IPS-18a (cell line): ENCODE results near the gene UBE2E2.

Experiments used
- H3K27ac ChIP-seq: one replicate; pipeline ENCODE4 v1.5.1; 2013; ENCODE audit warnings: low read length
- H3K27me3 ChIP-seq: one replicate; pipeline ENCODE4 v1.6.1; 2013; ENCODE audit warnings: mild to moderate bottlenecking, low read length; ENCODE audit not compliant: control insufficient read depth, insufficient read depth
- H3K36me3 ChIP-seq: one replicate; pipeline ENCODE4 v1.6.1; 2013; ENCODE audit warnings: low read depth, low read length; ENCODE audit not compliant: control insufficient read depth
- H3K4me1 ChIP-seq: one replicate; pipeline ENCODE4 v1.6.1; 2013; ENCODE audit warnings: low read depth, low read length; ENCODE audit not compliant: control insufficient read depth
- H3K4me3 ChIP-seq: one replicate; pipeline ENCODE4 v1.5.1; 2013; ENCODE audit warnings: low read length
- H3K9ac ChIP-seq: one replicate; pipeline ENCODE4 v1.6.1; 2013; ENCODE audit warnings: mild to moderate bottlenecking, low read length, moderate library complexity
- H3K9me3 ChIP-seq: one replicate; pipeline ENCODE4 v1.6.1; 2013; ENCODE audit warnings: low read depth, low read length; ENCODE audit not compliant: control insufficient read depth

The UBE2E2 gene

DNA sequence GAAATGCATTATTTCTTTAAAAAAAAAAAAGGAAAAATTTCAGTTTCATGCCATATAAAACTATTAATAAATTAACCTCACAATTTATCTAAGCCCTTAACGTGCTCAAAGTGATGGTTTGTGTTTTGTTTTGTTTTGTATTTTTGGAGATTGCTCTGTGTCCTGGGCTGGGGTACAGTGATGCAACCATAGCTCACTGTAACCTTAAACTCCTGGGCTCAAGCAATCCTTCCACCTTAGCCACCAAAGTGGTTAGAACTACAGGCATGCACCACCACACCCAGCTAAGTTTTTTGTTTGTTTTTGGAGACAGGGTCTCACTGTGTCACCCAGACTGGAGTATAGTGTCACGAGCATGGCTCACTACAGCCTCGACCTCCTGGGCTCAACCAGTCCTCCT, 180.7 kb downstream of the UBE2E2 start:
- Histone ChIP-seq H3K36me3 (no peaks in the 10 kb centered on the region), H3K4me1 (peaks cover 12% of the 10 kb centered on the region), H3K27ac (no peak overlapping the region), H3K9me3 (no peaks in the 10 kb centered on the region), H3K4me3 (no peak overlapping the region), H3K27me3 (no peaks in the 10 kb centered on the region), H3K9ac (no peak overlapping the region)

DNA sequence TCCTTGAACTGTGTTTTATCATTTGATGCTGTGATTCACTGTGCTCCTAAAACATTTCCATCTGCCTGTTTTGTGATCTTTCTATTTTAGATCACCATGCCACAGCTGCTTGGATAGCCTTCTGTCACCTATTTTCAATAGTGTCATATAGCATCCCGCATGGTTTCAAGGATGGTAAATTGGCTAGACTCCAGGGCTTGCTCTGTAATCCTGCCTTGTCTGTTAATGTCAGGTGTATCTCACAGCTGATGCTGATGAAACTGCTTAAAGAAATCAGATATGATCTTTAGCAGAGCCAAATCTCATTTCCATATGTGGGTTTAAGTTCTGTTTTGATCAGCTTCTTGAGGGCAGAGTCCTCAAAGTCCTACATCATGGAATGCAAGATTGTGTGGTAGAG, 182.2 kb downstream of the UBE2E2 start:
- Histone ChIP-seq H3K9me3 (no peaks in the 10 kb centered on the region), H3K4me3 (no peak overlapping the region), H3K4me1 (peaks cover 19% of the 10 kb centered on the region), H3K36me3 (no peaks in the 10 kb centered on the region), H3K9ac (no peak overlapping the region), H3K27ac (no peak overlapping the region), H3K27me3 (no peaks in the 10 kb centered on the region)

GRCh38 chr3:23387286-23387918, 184.3 kb downstream of the UBE2E2 start:
- no peak overlapping the region for H3K4me3 ChIP-seq
- no peaks in the 10 kb centered on the region for H3K27me3 ChIP-seq
- no peaks in the 10 kb centered on the region for H3K36me3 ChIP-seq
- no peaks in the 10 kb centered on the region for H3K9me3 ChIP-seq
- no peak overlapping the region for H3K9ac ChIP-seq
- peaks cover 19% of the 10 kb centered on the region for H3K4me1 ChIP-seq
- H3K27ac ChIP-seq, result no peak overlapping the region

DNA sequence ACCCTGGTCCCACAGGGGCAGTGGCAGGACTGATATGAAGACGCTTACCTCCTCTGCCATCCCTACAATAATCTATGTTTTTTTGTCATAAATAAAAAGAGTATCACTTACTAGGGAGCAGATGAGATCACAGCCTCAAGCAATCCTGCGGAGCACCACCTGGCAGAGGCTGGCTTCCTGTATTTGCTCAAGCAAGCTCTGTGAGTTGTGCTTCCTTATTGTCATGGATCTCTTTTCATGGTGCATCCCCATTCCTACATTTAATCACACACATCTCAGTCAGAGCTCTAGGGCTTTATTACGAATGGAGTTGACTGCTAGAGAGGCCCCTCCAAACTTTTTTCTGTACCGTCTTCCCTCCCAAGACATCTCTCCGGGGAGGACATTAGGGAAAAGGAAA, 186.0 kb downstream of the UBE2E2 start:
- Histone ChIP-seq H3K9ac (no peak overlapping the region), H3K4me3 (peak overlapping the region; percentile 6), H3K27me3 (no peaks in the 10 kb centered on the region), H3K27ac (no peak overlapping the region), H3K9me3 (no peaks in the 10 kb centered on the region), H3K36me3 (no peaks in the 10 kb centered on the region), H3K4me1 (peaks cover 21% of the 10 kb centered on the region)

DNA sequence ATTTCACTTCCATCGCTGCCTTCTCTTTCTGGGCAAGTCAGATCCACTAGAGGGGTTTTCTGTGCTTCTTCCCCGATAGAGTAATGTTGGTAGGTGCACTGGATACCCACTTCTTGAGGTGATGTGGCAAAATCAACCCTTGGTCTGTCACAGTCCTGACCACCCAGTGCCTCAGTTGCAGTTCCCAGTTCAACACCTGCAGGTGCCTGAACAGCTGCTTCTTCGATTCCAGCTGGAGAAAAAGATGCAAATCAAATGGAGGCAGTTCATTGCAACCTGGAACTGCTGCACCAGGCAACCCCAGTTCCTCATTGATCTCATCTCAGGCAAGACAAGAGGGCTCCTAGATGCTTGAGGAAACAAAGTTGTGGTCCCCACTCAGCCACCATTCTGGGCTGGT, 186.6 kb downstream of the UBE2E2 start:
- Histone ChIP-seq H3K9me3 (no peaks in the 10 kb centered on the region), H3K36me3 (no peaks in the 10 kb centered on the region), H3K4me1 (peaks cover 26% of the 10 kb centered on the region), H3K27me3 (no peaks in the 10 kb centered on the region), H3K9ac (no peak overlapping the region), H3K27ac (no peak overlapping the region), H3K4me3 (peak overlapping the region; percentile 6)

- peaks cover 27% of the 10 kb centered on the region for H3K4me1 ChIP-seq
- no peak overlapping the region for H3K4me3 ChIP-seq
- H3K9ac ChIP-seq, result no peak overlapping the region
- no peaks in the 10 kb centered on the region for H3K9me3 ChIP-seq
- H3K27me3 ChIP-seq, result no peaks in the 10 kb centered on the region
- H3K36me3 ChIP-seq, result no peaks in the 10 kb centered on the region
- H3K27ac ChIP-seq, result no peak overlapping the region
Observed at GRCh38 chr3:23390446-23390845, 187.3 kb downstream of the UBE2E2 start.

DNA sequence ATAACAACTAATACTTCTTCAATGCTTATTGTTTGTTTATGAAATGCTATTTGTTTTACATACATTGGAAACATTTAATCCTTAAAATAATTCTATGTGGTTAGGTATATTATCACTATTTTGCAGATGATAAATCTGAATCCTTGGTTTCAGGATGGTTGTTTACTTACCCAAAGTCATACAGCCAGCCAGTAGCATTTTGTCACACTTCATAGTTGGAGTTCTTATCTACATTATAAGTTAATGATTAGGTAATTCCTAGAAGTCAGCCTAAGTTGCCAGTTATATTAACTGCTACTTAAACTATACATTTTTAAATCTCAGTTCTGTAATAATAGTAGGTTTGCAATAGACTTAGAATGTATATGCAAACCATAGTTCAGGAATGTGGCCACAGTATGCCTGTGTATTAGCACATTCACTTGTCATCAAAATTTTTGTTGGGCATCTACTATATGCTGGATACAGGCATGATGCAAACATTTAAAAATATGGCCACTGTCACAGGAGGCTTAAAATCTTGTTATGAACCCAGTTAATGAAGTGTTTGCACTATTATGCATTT, 187.9 kb downstream of the UBE2E2 start:
- Histone ChIP-seq H3K36me3 (no peaks in the 10 kb centered on the region), H3K4me3 (no peak overlapping the region), H3K27ac (no peak overlapping the region), H3K9me3 (no peaks in the 10 kb centered on the region), H3K27me3 (no peaks in the 10 kb centered on the region), H3K9ac (no peak overlapping the region), H3K4me1 (peaks cover 27% of the 10 kb centered on the region)

GRCh38 chr3:23395115-23395514, 192.0 kb downstream of the UBE2E2 start:
- H3K4me1 ChIP-seq, result peaks cover 8% of the 10 kb centered on the region
- H3K9me3 ChIP-seq, result no peaks in the 10 kb centered on the region
- no peaks in the 10 kb centered on the region for H3K36me3 ChIP-seq
- no peak overlapping the region for H3K9ac ChIP-seq
- no peaks in the 10 kb centered on the region for H3K27me3 ChIP-seq
- H3K27ac ChIP-seq, result no peak overlapping the region
- no peak overlapping the region for H3K4me3 ChIP-seq

DNA sequence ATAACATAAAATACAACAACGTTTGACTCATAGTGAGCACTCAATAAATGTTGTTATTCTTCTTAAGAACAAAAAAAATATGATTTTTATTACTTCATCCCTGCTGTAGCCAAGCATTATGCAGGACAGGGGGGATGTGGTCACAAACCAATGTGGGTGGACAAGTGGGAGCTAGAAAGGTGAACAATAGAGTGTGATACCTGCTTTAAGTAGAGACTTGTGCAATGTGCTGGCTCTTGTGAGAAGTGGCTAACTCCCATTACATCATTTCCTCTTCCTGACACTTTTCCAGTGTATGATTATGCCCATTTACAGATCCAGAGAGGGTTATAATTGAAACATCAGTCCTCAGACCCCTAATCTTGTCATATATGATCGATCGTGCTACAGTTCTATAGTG, 193.6 kb downstream of the UBE2E2 start:
- Histone ChIP-seq H3K4me1 (peaks cover 8% of the 10 kb centered on the region), H3K9me3 (no peaks in the 10 kb centered on the region), H3K9ac (no peak overlapping the region), H3K4me3 (no peak overlapping the region), H3K27ac (no peak overlapping the region), H3K27me3 (no peaks in the 10 kb centered on the region), H3K36me3 (no peaks in the 10 kb centered on the region)

DNA sequence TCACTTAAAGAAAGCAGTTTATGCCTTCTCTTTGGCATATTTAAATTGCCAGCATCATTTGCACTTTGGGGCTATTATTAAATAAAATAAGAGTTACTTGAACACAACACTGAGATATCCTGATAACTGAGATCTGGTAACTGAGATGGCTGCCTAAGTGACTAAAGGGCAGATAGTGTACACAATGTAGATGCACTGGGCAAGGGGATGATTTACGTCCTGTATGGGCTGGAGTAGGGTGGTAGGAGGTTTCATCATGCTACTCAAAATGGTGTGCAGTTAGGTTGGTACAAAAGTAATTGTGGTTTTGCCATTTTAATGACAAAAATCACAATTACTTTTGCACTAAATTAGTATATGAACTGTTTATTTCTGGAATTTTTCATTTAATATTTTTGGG, 196.1 kb downstream of the UBE2E2 start:
- Histone ChIP-seq H3K27me3 (no peaks in the 10 kb centered on the region), H3K9ac (no peak overlapping the region), H3K9me3 (no peaks in the 10 kb centered on the region), H3K4me3 (no peak overlapping the region), H3K27ac (no peak overlapping the region), H3K36me3 (no peaks in the 10 kb centered on the region), H3K4me1 (peaks cover 5% of the 10 kb centered on the region)

DNA sequence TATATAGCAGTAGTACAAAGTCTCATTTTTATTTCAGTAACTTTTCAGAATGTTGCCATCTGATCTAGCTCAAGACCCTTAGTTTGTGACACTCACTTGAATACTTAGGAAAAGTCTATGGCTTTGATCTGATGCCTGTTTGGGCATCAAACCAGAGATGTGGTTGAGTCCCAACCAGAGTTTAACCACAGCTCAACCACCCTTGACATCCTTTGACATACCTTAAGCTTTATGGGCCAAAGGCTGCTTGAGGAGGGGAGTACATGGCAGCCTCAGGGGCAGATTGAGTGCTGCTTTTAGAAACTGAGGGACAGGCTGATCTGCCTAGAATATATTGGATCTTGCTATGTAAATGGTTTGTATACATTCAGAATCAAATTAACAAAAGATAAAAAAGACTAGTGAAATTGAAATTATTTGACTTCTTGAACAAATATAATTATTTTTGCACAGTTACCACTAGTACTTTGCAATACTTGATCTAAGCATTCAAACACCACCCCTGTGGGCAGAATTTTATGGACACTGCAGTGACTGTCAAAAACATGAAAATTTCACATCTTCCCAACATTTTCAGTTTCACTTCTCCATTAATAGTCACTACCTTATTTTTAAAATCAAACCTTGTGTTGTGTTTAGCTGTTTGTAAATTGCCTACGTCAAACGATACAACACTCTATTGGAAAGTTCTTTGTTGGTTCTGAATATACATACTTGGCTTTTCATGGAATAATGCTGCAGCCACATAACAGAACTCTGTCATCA, 199.8 kb downstream of the UBE2E2 start:
- Histone ChIP-seq H3K27ac (no peak overlapping the region), H3K9me3 (no peaks in the 10 kb centered on the region), H3K4me1 (peaks cover 14% of the 10 kb centered on the region), H3K9ac (no peak overlapping the region), H3K36me3 (no peaks in the 10 kb centered on the region), H3K4me3 (no peak overlapping the region), H3K27me3 (no peaks in the 10 kb centered on the region)

DNA sequence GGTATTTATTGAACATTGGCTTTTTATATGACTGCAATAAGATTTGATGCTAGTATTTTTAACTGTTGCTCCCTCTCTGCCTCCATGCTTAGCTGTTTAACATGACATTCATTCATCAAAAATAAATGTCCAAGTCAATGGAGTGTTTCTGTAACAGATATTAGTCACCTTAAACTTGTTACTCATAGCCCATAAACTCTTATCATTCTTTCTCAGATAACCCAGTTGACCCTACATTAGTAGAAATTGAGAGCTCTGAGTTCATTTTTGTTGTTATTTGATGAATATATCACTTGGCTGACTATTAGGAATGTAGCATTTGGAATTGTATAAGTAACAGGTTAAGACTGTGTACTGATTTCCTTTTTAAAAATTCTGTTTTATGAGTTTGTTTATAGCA, 201.1 kb downstream of the UBE2E2 start:
- H3K36me3 ChIP-seq, result no peaks in the 10 kb centered on the region
- peaks cover 14% of the 10 kb centered on the region for H3K4me1 ChIP-seq

More for the DNA sequence above, 201.1 kb downstream of the UBE2E2 start:
- no peaks in the 10 kb centered on the region for H3K9me3 ChIP-seq
- H3K27ac ChIP-seq, result no peak overlapping the region
- no peaks in the 10 kb centered on the region for H3K27me3 ChIP-seq
- no peak overlapping the region for H3K9ac ChIP-seq
- H3K4me3 ChIP-seq, result no peak overlapping the region
